A673 (cell line): ENCODE data around the gene CEP19. TPM values are rescaled to one million over a fixed set of nuclear protein-coding genes. Genes with fewer than 3 reads are reported as not detected.

Experiments used
- BruUV-seq: library from RNA; stranded (reverse); fragments of 400-500 nt; replicated peaks from 2 replicates; lab custom pipeline; 2021; lab: Mats Ljungman, UMichigan
- CTCF ChIA-PET: fragments of 300-600 bp; sonication (Branson Sonifier 250); formaldehyde crosslinking; loops from one replicate; lab custom pipeline; 2022; ENCODE audit warnings: antibody characterized with exemption; lab: Charles Lee
- POLR2A ChIA-PET: fragments of 300-600 bp; sonication (Branson Sonifier 250); formaldehyde crosslinking; loops from one replicate; lab custom pipeline; 2022; ENCODE audit warnings: antibody characterized with exemption; ENCODE audit not compliant: low non-redundant PET; lab: Charles Lee
- DNase-seq: peaks from one replicate; pipeline ENCODE4 v3.0.0-alpha.2; 2015; ENCODE audit warnings: low spot score
- H3K27ac ChIP-seq: fragments of 200-600 bp; sonication (generic); 2 replicates; pipeline ENCODE4 v1.5.1; 2016; ENCODE audit warnings: mixed run types, low read depth, mild to moderate bottlenecking, mixed read lengths, antibody characterized with exemption, low read length; ENCODE audit not compliant: poor library complexity, severe bottlenecking
- H3K27me3 ChIP-seq: fragments of 200-600 bp; sonication (generic); replicated peaks from 2 replicates; pipeline ENCODE4 v1.6.1; 2017; ENCODE audit warnings: mixed run types, low read depth, mild to moderate bottlenecking, mixed read lengths, antibody characterized with exemption, low read length; ENCODE audit not compliant: insufficient read depth, poor library complexity
- H3K36me3 ChIP-seq: fragments of 200-600 bp; sonication (generic); 2 replicates; pipeline ENCODE4 v1.6.1; 2016; ENCODE audit warnings: mixed run types, mild to moderate bottlenecking, mixed read lengths, antibody characterized with exemption, low read length; ENCODE audit not compliant: insufficient read depth, poor library complexity, severe bottlenecking
- H3K4me1 ChIP-seq: fragments of 200-600 bp; sonication (generic); 2 replicates; pipeline ENCODE4 v1.6.1; 2017; ENCODE audit warnings: mixed run types, mild to moderate bottlenecking, mixed read lengths, antibody characterized with exemption, low read length; ENCODE audit not compliant: insufficient read depth, poor library complexity, severe bottlenecking
- H3K4me3 ChIP-seq: fragments of 200-600 bp; sonication (generic); 2 replicates; pipeline ENCODE4 v1.5.1; 2016; ENCODE audit warnings: low read depth, mixed run types, mild to moderate bottlenecking, mixed read lengths, low read length; ENCODE audit not compliant: poor library complexity, severe bottlenecking
- H3K9me3 ChIP-seq: fragments of 200-600 bp; sonication (generic); 2 replicates; pipeline ENCODE4 v1.6.1; 2016; ENCODE audit warnings: mixed run types, low read depth, mild to moderate bottlenecking, mixed read lengths, antibody characterized with exemption, low read length; ENCODE audit not compliant: poor library complexity, severe bottlenecking
- CTCF ChIP-seq: fragments of 300-800, 200-600 bp; sonication (generic); conservative IDR thresholded peaks from 2 replicates; pipeline ENCODE4 v1.5.1; 2017; ENCODE audit warnings: low read depth, mild to moderate bottlenecking, antibody characterized with exemption, low read length, moderate library complexity, mixed read lengths
- EZH2 ChIP-seq: fragments of 200-600 bp; sonication (generic); IDR thresholded peaks from 2 replicates; pipeline ENCODE4 v1.6.1; 2017; ENCODE audit warnings: borderline replicate concordance, low read depth, mild to moderate bottlenecking, mixed read lengths, antibody characterized with exemption, low read length; ENCODE audit not compliant: poor library complexity, severe bottlenecking
- intact Hi-C: fragments of 100-400 bp; cut with micrococcal nuclease; formaldehyde crosslinking; loops from one replicate; pipeline ENCODE4 v1.10.0; 2022; ENCODE audit not compliant: unreplicated experiment
- total RNA-seq: library from RNA; stranded (reverse); gene quantifications from 2 replicates; pipeline ENCODE4 v1.2.3, GENCODE V29; 2021

The CEP19 gene
- total RNA-seq, 1 experiment from 2014 or later: 6.0 TPM

GRCh38 chr3:196699749-196700148 lies 12.3 kb downstream of the CEP19 start:
- TF ChIP-seq EZH2 (no peak), CTCF (no peak)
- no peak overlapping the region for H3K4me3 ChIP-seq
- no peaks in the 10 kb centered on the region for H3K4me1 ChIP-seq
- CTCF ChIA-PET: no interaction called here
- no peak for DNase-seq
- no peaks in the 10 kb centered on the region for H3K36me3 ChIP-seq
- H3K9me3 ChIP-seq: no peaks in the 10 kb centered on the region
- POLR2A ChIA-PET: no interaction called here
- BruUV-seq: no TSS peak
- intact Hi-C loops: no loop called here
- no peak overlapping the region for H3K27ac ChIP-seq
- no peaks in the 10 kb centered on the region for H3K27me3 ChIP-seq

GRCh38 chr3:196697270-196697669 lies 14.8 kb downstream of the CEP19 start:
- BruUV-seq: no TSS peak
- POLR2A ChIA-PET: no interaction called here
- Histone ChIP-seq H3K36me3 (no peaks in the 10 kb centered on the region), H3K9me3 (no peaks in the 10 kb centered on the region), H3K4me1 (no peaks in the 10 kb centered on the region), H3K4me3 (no peak overlapping the region), H3K27me3 (no peaks in the 10 kb centered on the region), H3K27ac (no peak overlapping the region)
- TF ChIP-seq EZH2: no peak
- CTCF ChIA-PET: no interaction called here
- DNase-seq: no peak
- intact Hi-C loops: no loop called here

- no TSS peak for BruUV-seq
- intact Hi-C loops: no loop called here
- H3K4me3 ChIP-seq: no peak overlapping the region
- CTCF ChIA-PET: no interaction called here
- no peak for DNase-seq
- H3K36me3 ChIP-seq: no peaks in the 10 kb centered on the region
- no peaks in the 10 kb centered on the region for H3K9me3 ChIP-seq
- TF ChIP-seq EZH2 (no peak), CTCF (no peak)
- H3K4me1 ChIP-seq: no peaks in the 10 kb centered on the region
- H3K27ac ChIP-seq: no peak overlapping the region
- H3K27me3 ChIP-seq: no peaks in the 10 kb centered on the region
- POLR2A ChIA-PET: no interaction called here
Measured at GRCh38 chr3:196695849-196696226, 16.2 kb downstream of the CEP19 start.
